GM12891 (cell line): Measurements from ENCODE around the gene CASTOR2.
"Not testable (repeated sequence)": the region's sequence is repeated elsewhere in the genome, so short reads cannot be mapped to it uniquely, and the experiment has no call there.

Source experiments
- PAX5 ChIP-seq: IDR thresholded peaks from 2 replicates; pipeline ENCODE4 v1.6.1; 2011; ENCODE audit warnings: low read length, moderate library complexity, mild to moderate bottlenecking; ENCODE audit not compliant: insufficient read depth, severe bottlenecking
- POLR2A ChIP-seq: IDR thresholded peaks from 2 replicates; pipeline ENCODE4 v1.6.1; 2011; ENCODE audit warnings: low read depth, low read length, control low read depth
- POLR2AphosphoS5 ChIP-seq: IDR thresholded peaks from 2 replicates; pipeline ENCODE4 v1.6.1; 2011; ENCODE audit warnings: low read depth, low read length, control low read depth
- TAF1 ChIP-seq: IDR thresholded peaks from 2 replicates; pipeline ENCODE4 v1.6.1; 2011; ENCODE audit warnings: low read depth, low read length, control low read depth

- not testable (repeated sequence) for TF ChIP-seq POLR2AphosphoS5, TAF1, POLR2A, PAX5
Measured at GRCh38 chr7:74963704-74964510, 598 bp upstream of the CASTOR2 start.
